Fibroblast of lung (primary cell): ENCODE data around the gene ELL.

Experiments
- CTCF ChIP-seq, 2 donors: IDR thresholded peaks in 1 of 2; conservative IDR thresholded peaks in 1 of 2; 1 replicate in 1 of 2; 2 replicates in 1 of 2; pipeline ENCODE4 v1.5.1; 2011 to 2012; ENCODE audit warnings: low read length in 2 of 2, control low read depth in 1 of 2, inconsistent platforms in 1 of 2, low read depth in 1 of 2, mild to moderate bottlenecking in 1 of 2
- EZH2 ChIP-seq: IDR thresholded peaks from 2 replicates; pipeline ENCODE4 v1.5.1; 2012; ENCODE audit warnings: low read length, control low read depth, mild to moderate bottlenecking; ENCODE audit errors: missing control alignments

GRCh38 chr19:18507021-18507726, 14.7 kb downstream of the ELL start:
- TF ChIP-seq CTCF (conservative IDR thresholded peaks at IDR 0.05 in 1 of 2, IDR thresholded peaks at IDR 0.05 in 1 of 2; ENCODE audit: low read depth in 1 of 2, low read length in 2 of 2) (no peak), EZH2 (no peak)
